HCT116 (cell line): Measurements from ENCODE around the gene KCTD2. TPM values are rescaled to one million over a fixed set of nuclear protein-coding genes. Genes with fewer than 3 reads are reported as not detected.

ENCODE experiments used
- ATAC-seq: fragments of 200-7000 bp; cut with Tn5 transposase; 2 replicates; pipeline ENCODE4 v1.9.1; 2020; ENCODE audit warnings: mild to moderate bottlenecking, moderate library complexity
- BruUV-seq: library from RNA; stranded (reverse); fragments of 400-500 nt; replicated peaks from 2 replicates; lab custom pipeline; 2021; lab: Mats Ljungman, UMichigan
- CTCF ChIA-PET: fragments of 300-600 bp; sonication (Branson Sonifier 250); formaldehyde crosslinking; loops from one replicate; lab custom pipeline; 2021; ENCODE audit warnings: antibody characterized with exemption; lab: Charles Lee
- POLR2A ChIA-PET: fragments of 300-600, 350-600 bp; sonication (Branson Sonifier 250); formaldehyde crosslinking; loops from one replicate; lab custom pipeline; 2021; ENCODE audit warnings: antibody characterized with exemption; lab: Charles Lee
- RAD21 ChIA-PET, 2 experiments: fragments of 300-600 bp; sonication (Branson Sonifier 250); formaldehyde crosslinking; loops; one replicate each; lab custom pipeline; 2023; ENCODE audit warnings: low total read pairs in 2 of 2; ENCODE audit not compliant: uncharacterized antibody in 2 of 2, unreplicated experiment in 2 of 2, low non-redundant PET in 1 of 2; lab: Charles Lee
- DNase-seq: peaks from one replicate; pipeline ENCODE4 v3.0.0-alpha.2; 2010; ENCODE audit warnings: low read depth, low spot score
- H2AFZ ChIP-seq: fragments of 200-600 bp; shearing (Covaris generic), sonication (generic); 2 replicates; pipeline ENCODE4 v1.6.1; 2017; ENCODE audit warnings: low read depth, mixed run types, mixed read lengths, antibody characterized with exemption, low read length; ENCODE audit not compliant: poor library complexity, severe bottlenecking
- H3K27ac ChIP-seq: 2 replicates; pipeline ENCODE4 v1.5.1; 2012; ENCODE audit warnings: low read depth, low read length
- H3K27me3 ChIP-seq: fragments of 200-600 bp; sonication (generic); 2 replicates; pipeline ENCODE4 v1.6.1; 2016; ENCODE audit warnings: mixed run types, low read length, mixed read lengths; ENCODE audit not compliant: insufficient read depth
- H3K36me3 ChIP-seq, 2 experiments: fragments of 200-500 bp in 1 of 2; fragments of 200-600 bp in 1 of 2; sonication (Bioruptor generic) in 1 of 2; sonication (generic) in 1 of 2; 2 replicates each; pipeline versions ENCODE4 v1.5.1 to v1.6.1; 2014 to 2016; ENCODE audit warnings: low read length in 2 of 2, inconsistent platforms in 1 of 2, mixed read lengths in 1 of 2, mixed run types in 1 of 2; ENCODE audit not compliant: insufficient read depth in 2 of 2, control insufficient read depth in 1 of 2
- H3K4me1 ChIP-seq, 2 experiments: fragments of 200-600 bp in 1 of 2; sonication (generic) in 1 of 2; 2 replicates each; pipeline versions ENCODE4 v1.5.1 to v1.6.1; 2012 to 2017; ENCODE audit warnings: low read length in 2 of 2, inconsistent platforms in 1 of 2, mild to moderate bottlenecking in 1 of 2, mixed read lengths in 1 of 2, mixed run types in 1 of 2, moderate library complexity in 1 of 2; ENCODE audit not compliant: insufficient read depth in 2 of 2, control insufficient read depth in 1 of 2
- H3K4me2 ChIP-seq: fragments of 200-600 bp; sonication (generic); 2 replicates; pipeline ENCODE4 v1.6.1; 2017; ENCODE audit warnings: mixed run types, low read length, mixed read lengths
- H3K4me3 ChIP-seq, 2 experiments: fragments of 200-600 bp in 1 of 2; sonication (generic) in 1 of 2; replicated peaks in 1 of 2; 2 replicates each; pipeline ENCODE4 v1.5.1; 2011 to 2016; ENCODE audit warnings: low read length in 2 of 2, control low read depth in 1 of 2, low read depth in 1 of 2, mild to moderate bottlenecking in 1 of 2, mixed read lengths in 1 of 2, mixed run types in 1 of 2
- H3K79me2 ChIP-seq: fragments of 200-600 bp; sonication (generic); 2 replicates; pipeline ENCODE4 v1.6.1; 2017; ENCODE audit warnings: mild to moderate bottlenecking, mixed run types, low read length, moderate library complexity, mixed read lengths; ENCODE audit not compliant: insufficient read depth
- H3K9ac ChIP-seq: fragments of 200-600 bp; sonication (generic); 2 replicates; pipeline ENCODE4 v1.6.1; 2016; ENCODE audit warnings: low read length, mixed read lengths
- H3K9me2 ChIP-seq: fragments of 200-600 bp; sonication (generic), shearing (Covaris generic); 2 replicates; pipeline ENCODE4 v1.6.1; 2017; ENCODE audit warnings: mixed run types, mild to moderate bottlenecking, moderate library complexity; ENCODE audit not compliant: insufficient read depth
- H3K9me3 ChIP-seq, 2 experiments: fragments of 200-500 bp in 1 of 2; fragments of 200-600 bp in 1 of 2; sonication (Bioruptor generic) in 1 of 2; sonication (generic) in 1 of 2; 2 replicates each; pipeline ENCODE4 v1.6.1; 2014 to 2017; ENCODE audit warnings: low read length in 2 of 2, mixed read lengths in 2 of 2, inconsistent platforms in 1 of 2, low read depth in 1 of 2, mild to moderate bottlenecking in 1 of 2, mixed run types in 1 of 2, moderate library complexity in 1 of 2; ENCODE audit not compliant: control insufficient read depth in 1 of 2, insufficient read depth in 1 of 2
- H4K20me1 ChIP-seq: fragments of 200-600 bp; sonication (generic), shearing (Covaris generic); 2 replicates; pipeline ENCODE4 v1.6.1; 2017; ENCODE audit warnings: mixed run types, mild to moderate bottlenecking, moderate library complexity; ENCODE audit not compliant: insufficient read depth
- CBX3 ChIP-seq: IDR thresholded peaks from 2 replicates; pipeline ENCODE4 v1.6.1; 2012; ENCODE audit warnings: low read depth
- CEBPB ChIP-seq: IDR thresholded peaks from 2 replicates; pipeline ENCODE4 v1.6.1; 2012; ENCODE audit warnings: low read depth
- CTCF ChIP-seq, 3 experiments: fragments of 200-600 bp in 1 of 3; sonication (generic) in 1 of 3; IDR thresholded peaks in 2 of 3; conservative IDR thresholded peaks in 1 of 3; 2 replicates each; pipeline ENCODE4 v1.5.1; 2012 to 2017; ENCODE audit warnings: low read depth in 2 of 3, low read length in 2 of 3, antibody characterized with exemption in 1 of 3, borderline replicate concordance in 1 of 3, control low read depth in 1 of 3, mild to moderate bottlenecking in 1 of 3, mixed read lengths in 1 of 3, mixed run types in 1 of 3, moderate library complexity in 1 of 3; ENCODE audit not compliant: insufficient read depth in 1 of 3
- EGR1 ChIP-seq: IDR thresholded peaks from 2 replicates; pipeline ENCODE4 v1.6.1; 2012; ENCODE audit warnings: low read depth
- ELF1 ChIP-seq: IDR thresholded peaks from 2 replicates; pipeline ENCODE4 v1.6.1; 2012; ENCODE audit warnings: low read depth, borderline replicate concordance
- EZH2phosphoT487 ChIP-seq: fragments of 200-600 bp; IDR thresholded peaks from 2 replicates; pipeline ENCODE4 v1.6.1; 2018; ENCODE audit warnings: antibody characterized with exemption, borderline replicate concordance
- FOSL1 ChIP-seq: IDR thresholded peaks from 2 replicates; pipeline ENCODE4 v1.6.1; 2012; ENCODE audit warnings: low read depth
- MAX ChIP-seq: IDR thresholded peaks from 2 replicates; pipeline ENCODE4 v1.6.1; 2012
- POLR2AphosphoS5 ChIP-seq: IDR thresholded peaks from 2 replicates; pipeline ENCODE4 v1.6.1; 2011; ENCODE audit warnings: mild to moderate bottlenecking, low read depth, low read length, moderate library complexity
- RAD21 ChIP-seq: IDR thresholded peaks from 2 replicates; pipeline ENCODE4 v1.6.1; 2012; ENCODE audit warnings: low read depth, mild to moderate bottlenecking
- REST ChIP-seq: IDR thresholded peaks from 2 replicates; pipeline ENCODE4 v1.6.1; 2012; ENCODE audit warnings: low read depth
- SIN3A ChIP-seq: IDR thresholded peaks from 2 replicates; pipeline ENCODE4 v1.6.1; 2012; ENCODE audit warnings: low read depth
- SRF ChIP-seq: IDR thresholded peaks from 2 replicates; pipeline ENCODE4 v1.6.1; 2012; ENCODE audit warnings: low read depth
- TCF7L2 ChIP-seq: IDR thresholded peaks from 2 replicates; pipeline ENCODE4 v1.7.0; 2011; ENCODE audit warnings: borderline replicate concordance, inconsistent platforms; ENCODE audit not compliant: insufficient read depth, insufficient read length; ENCODE audit errors: extremely low read depth
- YY1 ChIP-seq: IDR thresholded peaks from 2 replicates; pipeline ENCODE4 v1.6.1; 2011; ENCODE audit warnings: low read length, low read depth, moderate library complexity, mild to moderate bottlenecking; ENCODE audit not compliant: insufficient replicate concordance; ENCODE audit errors: extremely low read depth
- ZFX ChIP-seq: fragments of 450-650 bp; IDR thresholded peaks from 2 replicates; pipeline ENCODE4 v1.6.1; 2017
- intact Hi-C: fragments of 100-400 bp; cut with micrococcal nuclease; formaldehyde crosslinking; loops from 2 replicates; pipeline ENCODE4 v1.10.0; 2022
- total RNA-seq: library from RNA; stranded (reverse); gene quantifications from one replicate; pipeline ENCODE4 v1.2.1, GENCODE V29; 2021; ENCODE audit not compliant: unreplicated experiment

The KCTD2 gene
- total RNA-seq, 1 experiment from 2014 or later, result 23.3 TPM

GRCh38 chr17:75067856-75068255 lies 20.8 kb downstream of the KCTD2 start:
- BruUV-seq, result no TSS peak
- H3K79me2 ChIP-seq, result no peaks in the 10 kb centered on the region
- no peak overlapping the region for H3K27ac ChIP-seq
- intact Hi-C loops, result no loop called here
- H3K36me3 ChIP-seq, result peaks cover 10 to 24% of the 10 kb centered on the region in 2 experiments; a peak in 3 of 4 replicates
- no peaks in the 10 kb centered on the region for H3K27me3 ChIP-seq
- POLR2A ChIA-PET, result no interaction called here
- H3K9ac ChIP-seq, result no peak overlapping the region
- no peaks in the 10 kb centered on the region for H3K9me2 ChIP-seq
- TF ChIP-seq EGR1 (no peak), CBX3 (no peak), SIN3A (no peak), POLR2AphosphoS5 (no peak), ELF1 (no peak), FOSL1 (no peak), CEBPB (no peak), SRF (no peak), YY1 (no peak), RAD21 (no peak), MAX (no peak), EZH2phosphoT487 (no peak), CTCF (IDR thresholded peaks at IDR 0.05 in 2 of 3, conservative IDR thresholded peaks at IDR 0.05 in 1 of 3; ENCODE audit: borderline replicate concordance in 1 of 3, insufficient read depth in 1 of 3, low read depth in 2 of 3, low read length in 2 of 3) (no peak), ZFX (no peak), REST (no peak), TCF7L2 (no peak)
- H2AFZ ChIP-seq, result no peak overlapping the region
- H3K4me3 ChIP-seq, result no peak overlapping the region
- CTCF ChIA-PET, result interaction anchor here (0.7 to 2.8 kb wide), 3 partner anchors 11 to 46 kb away, joined by 3 to 12 read pairs (median 7); no protein-coding TSS in a partner anchor
- no peak for ATAC-seq
- no peaks in the 10 kb centered on the region for H4K20me1 ChIP-seq
- no peak overlapping the region for H3K4me2 ChIP-seq
- no peaks in the 10 kb centered on the region for H3K9me3 ChIP-seq
- RAD21 ChIA-PET, result interaction anchor here in 1 of 2 experiments (0.5 kb wide), 1 partner anchor 43 kb away, joined by 3 read pairs; no protein-coding TSS in a partner anchor
- peaks cover 7 to 10% of the 10 kb centered on the region in 2 experiments; a peak in 3 of 4 replicates for H3K4me1 ChIP-seq
- DNase-seq, result no peak
